Measurements from ENCODE around the gene DIAPH2.
"Not testable (repeated sequence)": the region's sequence is repeated elsewhere in the genome, so short reads cannot be mapped to it uniquely, and the experiment has no call there.

The DIAPH2 gene

GRCh38 chrX:97400492-97400891, 715.9 kb downstream of the DIAPH2 start:
- H3K36me3 ChIP-seq (ENCODE audit: control insufficient read depth, insufficient read depth, low read length) = peaks cover 35% of the 10 kb centered on the region
- H3K27me3 ChIP-seq (ENCODE audit: control insufficient read depth, insufficient read depth, low read length) = no peaks in the 10 kb centered on the region
- H3K27ac ChIP-seq (ENCODE audit: low read depth, low read length) = no peak overlapping the region
- peaks cover 20% of the 10 kb centered on the region for H3K4me1 ChIP-seq (ENCODE audit: control insufficient read depth, insufficient read depth, low read length)
- H3K4me3 ChIP-seq (ENCODE audit: low read depth, low read length) = no peak overlapping the region
- H3K9ac ChIP-seq (ENCODE audit: low read length) = no peak overlapping the region
- H3K9me3 ChIP-seq (ENCODE audit: control insufficient read depth, insufficient read depth, low read depth, low read length) = no peaks in the 10 kb centered on the region

- Histone ChIP-seq H3K9ac (ENCODE audit: low read length) (no peak overlapping the region), H3K27ac (ENCODE audit: low read depth, low read length) (no peak overlapping the region), H3K27me3 (ENCODE audit: control insufficient read depth, insufficient read depth, low read length) (no peaks in the 10 kb centered on the region), H3K9me3 (ENCODE audit: control insufficient read depth, insufficient read depth, low read depth, low read length) (0 out of 2 replicates have a peak, but pooled peaks cover under 1% of the 10 kb centered on the region), H3K4me1 (ENCODE audit: control insufficient read depth, insufficient read depth, low read length) (peaks cover 20% of the 10 kb centered on the region), H3K4me3 (ENCODE audit: low read depth, low read length) (no peak overlapping the region), H3K36me3 (ENCODE audit: control insufficient read depth, insufficient read depth, low read length) (peaks cover 33% of the 10 kb centered on the region)
Observed at GRCh38 chrX:97401154-97401553, 716.5 kb downstream of the DIAPH2 start.

GRCh38 chrX:97401586-97402136, 717.0 kb downstream of the DIAPH2 start:
- Histone ChIP-seq H3K9me3 (ENCODE audit: control insufficient read depth, insufficient read depth, low read depth, low read length) (0 out of 2 replicates have a peak, but pooled peaks cover 6% of the 10 kb centered on the region), H3K27ac (ENCODE audit: low read depth, low read length) (no peak overlapping the region), H3K36me3 (ENCODE audit: control insufficient read depth, insufficient read depth, low read length) (peaks cover 38% of the 10 kb centered on the region), H3K9ac (ENCODE audit: low read length) (no peak overlapping the region), H3K27me3 (ENCODE audit: control insufficient read depth, insufficient read depth, low read length) (no peaks in the 10 kb centered on the region), H3K4me1 (ENCODE audit: control insufficient read depth, insufficient read depth, low read length) (peaks cover 20% of the 10 kb centered on the region), H3K4me3 (ENCODE audit: low read depth, low read length) (no peak overlapping the region)

- no peak overlapping the region for H3K4me3 ChIP-seq (ENCODE audit: low read depth, low read length)
- peaks cover 19% of the 10 kb centered on the region for H3K4me1 ChIP-seq (ENCODE audit: control insufficient read depth, insufficient read depth, low read length)
- 0 out of 2 replicates have a peak, but pooled peaks cover 6% of the 10 kb centered on the region for H3K9me3 ChIP-seq (ENCODE audit: control insufficient read depth, insufficient read depth, low read depth, low read length)
- H3K36me3 ChIP-seq (ENCODE audit: control insufficient read depth, insufficient read depth, low read length) = peaks cover 40% of the 10 kb centered on the region
- H3K27me3 ChIP-seq (ENCODE audit: control insufficient read depth, insufficient read depth, low read length) = no peaks in the 10 kb centered on the region
- no peak overlapping the region for H3K27ac ChIP-seq (ENCODE audit: low read depth, low read length)
- no peak overlapping the region for H3K9ac ChIP-seq (ENCODE audit: low read length)
Observed at GRCh38 chrX:97402333-97402732, 717.7 kb downstream of the DIAPH2 start.

GRCh38 chrX:97402903-97403302, 718.3 kb downstream of the DIAPH2 start:
- H3K36me3 ChIP-seq (ENCODE audit: control insufficient read depth, insufficient read depth, low read length) = peaks cover 46% of the 10 kb centered on the region
- peaks cover 14% of the 10 kb centered on the region for H3K4me1 ChIP-seq (ENCODE audit: control insufficient read depth, insufficient read depth, low read length)
- 0 out of 2 replicates have a peak, but pooled peaks cover 9% of the 10 kb centered on the region for H3K9me3 ChIP-seq (ENCODE audit: control insufficient read depth, insufficient read depth, low read depth, low read length)
- no peak overlapping the region for H3K9ac ChIP-seq (ENCODE audit: low read length)
- H3K27me3 ChIP-seq (ENCODE audit: control insufficient read depth, insufficient read depth, low read length) = no peaks in the 10 kb centered on the region
- H3K27ac ChIP-seq (ENCODE audit: low read depth, low read length) = no peak overlapping the region
- no peak overlapping the region for H3K4me3 ChIP-seq (ENCODE audit: low read depth, low read length)

GRCh38 chrX:97405031-97405660, 720.5 kb downstream of the DIAPH2 start:
- H3K27ac ChIP-seq (ENCODE audit: low read depth, low read length) = no peak overlapping the region
- peaks cover 27% of the 10 kb centered on the region for H3K9me3 ChIP-seq (ENCODE audit: control insufficient read depth, insufficient read depth, low read depth, low read length)
- H3K36me3 ChIP-seq (ENCODE audit: control insufficient read depth, insufficient read depth, low read length) = peaks cover 59% of the 10 kb centered on the region
- peaks cover 3% of the 10 kb centered on the region; the same call in 1 of the 2 replicates for H3K4me1 ChIP-seq (ENCODE audit: control insufficient read depth, insufficient read depth, low read length)
- H3K27me3 ChIP-seq (ENCODE audit: control insufficient read depth, insufficient read depth, low read length) = no peaks in the 10 kb centered on the region
- H3K9ac ChIP-seq (ENCODE audit: low read length) = no peak overlapping the region
- no peak overlapping the region for H3K4me3 ChIP-seq (ENCODE audit: low read depth, low read length)

GRCh38 chrX:97409632-97410415, 725.2 kb downstream of the DIAPH2 start:
- H3K27ac ChIP-seq (ENCODE audit: low read depth, low read length); H3K4me3 ChIP-seq (ENCODE audit: low read depth, low read length); H3K9ac ChIP-seq (ENCODE audit: low read length); H3K4me1 ChIP-seq (ENCODE audit: control insufficient read depth, insufficient read depth, low read length); H3K27me3 ChIP-seq (ENCODE audit: control insufficient read depth, insufficient read depth, low read length): not testable (repeated sequence)
- H3K36me3 ChIP-seq (ENCODE audit: control insufficient read depth, insufficient read depth, low read length) = peaks cover 48% of the 10 kb centered on the region
- H3K9me3 ChIP-seq (ENCODE audit: control insufficient read depth, insufficient read depth, low read depth, low read length) = peaks cover 31% of the 10 kb centered on the region

GRCh38 chrX:97416461-97416860, 731.8 kb downstream of the DIAPH2 start:
- Histone ChIP-seq H3K4me3 (ENCODE audit: low read depth, low read length) (no peak overlapping the region), H3K27me3 (ENCODE audit: control insufficient read depth, insufficient read depth, low read length) (no peaks in the 10 kb centered on the region), H3K36me3 (ENCODE audit: control insufficient read depth, insufficient read depth, low read length) (peaks cover 17% of the 10 kb centered on the region)

GRCh38 chrX:97429101-97429500, 744.5 kb downstream of the DIAPH2 start:
- Histone ChIP-seq H3K4me1 (ENCODE audit: control insufficient read depth, insufficient read depth, low read length) (no peaks in the 10 kb centered on the region), H3K9me3 (ENCODE audit: control insufficient read depth, insufficient read depth, low read depth, low read length) (no peaks in the 10 kb centered on the region), H3K36me3 (ENCODE audit: control insufficient read depth, insufficient read depth, low read length) (peaks cover 37% of the 10 kb centered on the region), H3K27ac (ENCODE audit: low read depth, low read length) (no peak overlapping the region), H3K27me3 (ENCODE audit: control insufficient read depth, insufficient read depth, low read length) (no peaks in the 10 kb centered on the region), H3K4me3 (ENCODE audit: low read depth, low read length) (no peak overlapping the region), H3K9ac (ENCODE audit: low read length) (no peak overlapping the region)

More at GRCh38 chrX:97416461-97416860, 731.8 kb downstream of the DIAPH2 start:
- Histone ChIP-seq H3K4me1 (ENCODE audit: control insufficient read depth, insufficient read depth, low read length) (no peaks in the 10 kb centered on the region), H3K27ac (ENCODE audit: low read depth, low read length) (no peak overlapping the region), H3K9ac (ENCODE audit: low read length) (no peak overlapping the region), H3K9me3 (ENCODE audit: control insufficient read depth, insufficient read depth, low read depth, low read length) (no peaks in the 10 kb centered on the region)

GRCh38 chrX:97431281-97431680, 746.6 kb downstream of the DIAPH2 start:
- no peak overlapping the region for H3K9ac ChIP-seq (ENCODE audit: low read length)
- H3K9me3 ChIP-seq (ENCODE audit: control insufficient read depth, insufficient read depth, low read depth, low read length) = no peaks in the 10 kb centered on the region
- no peaks in the 10 kb centered on the region for H3K4me1 ChIP-seq (ENCODE audit: control insufficient read depth, insufficient read depth, low read length)
- no peak overlapping the region for H3K27ac ChIP-seq (ENCODE audit: low read depth, low read length)
- no peaks in the 10 kb centered on the region for H3K27me3 ChIP-seq (ENCODE audit: control insufficient read depth, insufficient read depth, low read length)
- H3K36me3 ChIP-seq (ENCODE audit: control insufficient read depth, insufficient read depth, low read length) = peaks cover 47% of the 10 kb centered on the region
- H3K4me3 ChIP-seq (ENCODE audit: low read depth, low read length) = no peak overlapping the region

GRCh38 chrX:97446298-97446882, 761.7 kb downstream of the DIAPH2 start:
- Histone ChIP-seq H3K9me3 (ENCODE audit: control insufficient read depth, insufficient read depth, low read depth, low read length) (no peaks in the 10 kb centered on the region), H3K4me3 (ENCODE audit: low read depth, low read length) (no peak overlapping the region), H3K36me3 (ENCODE audit: control insufficient read depth, insufficient read depth, low read length) (peaks cover 10% of the 10 kb centered on the region; the same call in 1 of the 2 replicates), H3K4me1 (ENCODE audit: control insufficient read depth, insufficient read depth, low read length) (peaks cover 42% of the 10 kb centered on the region), H3K9ac (ENCODE audit: low read length) (no peak overlapping the region), H3K27me3 (ENCODE audit: control insufficient read depth, insufficient read depth, low read length) (no peaks in the 10 kb centered on the region), H3K27ac (ENCODE audit: low read depth, low read length) (no peak overlapping the region)

All from HUES6 (cell line).